PFSK-1 (cell line): ENCODE results near the gene CASP10.

Experiments
- FOXP2 ChIP-seq: optimal IDR thresholded peaks from 2 replicates; pipeline ENCODE3; 2011; ENCODE audit warnings: borderline replicate concordance, control low read depth, inconsistent platforms; ENCODE audit not compliant: insufficient read depth; ENCODE audit errors: extremely low read length, extremely low read depth
- POLR2AphosphoS5 ChIP-seq: IDR thresholded peaks from 2 replicates; pipeline ENCODE4 v1.6.1; 2012; ENCODE audit warnings: low read depth, mild to moderate bottlenecking, control low read depth, low read length, moderate library complexity
- REST ChIP-seq, 2 experiments: IDR thresholded peaks; 2 replicates each; pipeline versions ENCODE4 v1.6.1 to v1.8.0; 2011 to 2012; ENCODE audit warnings: low read depth in 2 of 2, low read length in 2 of 2, control low read depth in 1 of 2, inconsistent platforms in 1 of 2, mild to moderate bottlenecking in 1 of 2, moderate library complexity in 1 of 2; ENCODE audit not compliant: insufficient read depth in 1 of 2
- SIN3A ChIP-seq: IDR thresholded peaks from 2 replicates; pipeline ENCODE4 v1.6.1; 2012; ENCODE audit warnings: mild to moderate bottlenecking, low read length, moderate library complexity, borderline replicate concordance; ENCODE audit not compliant: insufficient read depth
- TAF1 ChIP-seq: IDR thresholded peaks from 2 replicates; pipeline ENCODE4 v1.6.1; 2012; ENCODE audit warnings: low read length, control low read depth, borderline replicate concordance; ENCODE audit not compliant: insufficient read depth

The CASP10 gene

GRCh38 chr2:201257381-201257955, 74.5 kb downstream of the CASP10 start:
- no peak for TF ChIP-seq REST (IDR thresholded peaks at IDR 0.05; ENCODE audit: insufficient read depth in 1 of 2, low read depth in 2 of 2, low read length in 2 of 2)
- no peak for TF ChIP-seq SIN3A
- no peak for TF ChIP-seq POLR2AphosphoS5
- no peak for TF ChIP-seq FOXP2

GRCh38 chr2:201257956-201258665, 75.2 kb downstream of the CASP10 start:
- TF ChIP-seq SIN3A (peak; percentile 63; the same call in 1 of the 2 replicates), REST (IDR thresholded peaks at IDR 0.05; ENCODE audit: insufficient read depth in 1 of 2, low read depth in 2 of 2, low read length in 2 of 2) (peak in 1 of 2 experiments; percentile 8; a peak in 1 of 4 replicates), FOXP2 (no peak), POLR2AphosphoS5 (peak; percentile 48; the same call in 1 of the 2 replicates)

GRCh38 chr2:201258666-201259615, 76.0 kb downstream of the CASP10 start:
- TF ChIP-seq SIN3A (no peak), POLR2AphosphoS5 (no peak), REST (IDR thresholded peaks at IDR 0.05; ENCODE audit: insufficient read depth in 1 of 2, low read depth in 2 of 2, low read length in 2 of 2) (no peak), TAF1 (no peak), FOXP2 (no peak)

- TF ChIP-seq POLR2AphosphoS5 (peak; percentile 63), REST (IDR thresholded peaks at IDR 0.05; ENCODE audit: insufficient read depth in 1 of 2, low read depth in 2 of 2, low read length in 2 of 2) (no peak), TAF1 (peak; percentile 65; the same call in 1 of the 2 replicates)
These were observed 77.4 kb downstream of the CASP10 start, which contains the start of gene CASP8 for GRCh38 chr2:201260302-201260800. CASP8 (plus strand) TSS chr2:201260536; CDS start chr2:201266487, 5,951 bp downstream.
